Neural progenitor cell (in vitro differentiated cells): Measurements from ENCODE around the gene NABP1.

Experiments
- CTCF ChIP-seq: fragments of 200-600 bp; sonication (generic); IDR thresholded peaks from 2 replicates; pipeline ENCODE4 v1.5.1; 2017; ENCODE audit warnings: antibody characterized with exemption, mild to moderate bottlenecking
- EZH2 ChIP-seq: fragments of 200-600 bp; sonication (generic); IDR thresholded peaks from 2 replicates; pipeline ENCODE4 v1.6.1; 2017; ENCODE audit warnings: antibody characterized with exemption, mild to moderate bottlenecking, moderate library complexity

- TF ChIP-seq CTCF, result no peak
- TF ChIP-seq EZH2, result no peak
Measured at GRCh38 chr2:191656792-191657191, 21.1 kb upstream of the NABP1 start.
